GM19240 (cell line): Measurements from ENCODE around the gene BIN1.
"Not testable (repeated sequence)": the region's sequence is repeated elsewhere in the genome, so short reads cannot be mapped to it uniquely, and the experiment has no call there.

ENCODE experiments used
- DNase-seq: peaks from one replicate; pipeline ENCODE4 v3.0.0; 2011; ENCODE audit warnings: low spot score; ENCODE audit not compliant: insufficient read length

BIN1 gene

GRCh38 chr2:127047716-127048617, 59.0 kb downstream of the BIN1 start:
- DNase-seq: no peak

- no peak for DNase-seq
Measured at GRCh38 chr2:127047054-127047453, 59.9 kb downstream of the BIN1 start.

- DNase-seq: no peak
Measured at GRCh38 chr2:127046579-127046978, 60.4 kb downstream of the BIN1 start.

- no peak for DNase-seq
Measured at GRCh38 chr2:127045792-127046501, 61.0 kb downstream of the BIN1 start.

GRCh38 chr2:127044977-127045661, 61.8 kb downstream of the BIN1 start:
- no peak for DNase-seq

- no peak for DNase-seq
Measured at GRCh38 chr2:127044165-127044718, 62.7 kb downstream of the BIN1 start.

GRCh38 chr2:127043367-127044164, 63.4 kb downstream of the BIN1 start:
- DNase-seq: no peak

- DNase-seq: no peak
Measured at GRCh38 chr2:127041259-127041970, 65.5 kb downstream of the BIN1 start.

GRCh38 chr2:127040169-127040568, 66.8 kb downstream of the BIN1 start:
- no peak for DNase-seq

GRCh38 chr2:127039387-127040031, 67.4 kb downstream of the BIN1 start:
- DNase-seq: no peak

- DNase-seq: no peak
Measured at GRCh38 chr2:127037476-127037875, 69.5 kb downstream of the BIN1 start.

- DNase-seq: no peak
Measured at GRCh38 chr2:127034883-127035611, 71.9 kb downstream of the BIN1 start.

- no peak for DNase-seq
Measured at GRCh38 chr2:127034051-127034450, 72.9 kb downstream of the BIN1 start.

- DNase-seq: no peak
Measured at GRCh38 chr2:127032621-127033020, 74.3 kb downstream of the BIN1 start.

GRCh38 chr2:127029350-127030051, 77.5 kb downstream of the BIN1 start:
- DNase-seq: no peak

GRCh38 chr2:127028745-127029144, 78.2 kb downstream of the BIN1 start:
- not testable (repeated sequence) for DNase-seq

GRCh38 chr2:127027715-127028114, 79.2 kb downstream of the BIN1 start:
- DNase-seq: no peak
